AG10803 (cell line): ENCODE data around the gene TMEM59L.

Experiments
- DNase-seq: peaks from one replicate; pipeline ENCODE4 v3.0.0; 2010; ENCODE audit warnings: low read depth
- H3K4me3 ChIP-seq: 2 replicates; pipeline ENCODE4 v1.5.1; 2011; ENCODE audit warnings: mild to moderate bottlenecking, low read length, control low read depth
- CTCF ChIP-seq: conservative IDR thresholded peaks from 2 replicates; pipeline ENCODE4 v1.5.1; 2011; ENCODE audit warnings: mild to moderate bottlenecking, low read length, control low read depth, inconsistent platforms

Gene TMEM59L

DNA sequence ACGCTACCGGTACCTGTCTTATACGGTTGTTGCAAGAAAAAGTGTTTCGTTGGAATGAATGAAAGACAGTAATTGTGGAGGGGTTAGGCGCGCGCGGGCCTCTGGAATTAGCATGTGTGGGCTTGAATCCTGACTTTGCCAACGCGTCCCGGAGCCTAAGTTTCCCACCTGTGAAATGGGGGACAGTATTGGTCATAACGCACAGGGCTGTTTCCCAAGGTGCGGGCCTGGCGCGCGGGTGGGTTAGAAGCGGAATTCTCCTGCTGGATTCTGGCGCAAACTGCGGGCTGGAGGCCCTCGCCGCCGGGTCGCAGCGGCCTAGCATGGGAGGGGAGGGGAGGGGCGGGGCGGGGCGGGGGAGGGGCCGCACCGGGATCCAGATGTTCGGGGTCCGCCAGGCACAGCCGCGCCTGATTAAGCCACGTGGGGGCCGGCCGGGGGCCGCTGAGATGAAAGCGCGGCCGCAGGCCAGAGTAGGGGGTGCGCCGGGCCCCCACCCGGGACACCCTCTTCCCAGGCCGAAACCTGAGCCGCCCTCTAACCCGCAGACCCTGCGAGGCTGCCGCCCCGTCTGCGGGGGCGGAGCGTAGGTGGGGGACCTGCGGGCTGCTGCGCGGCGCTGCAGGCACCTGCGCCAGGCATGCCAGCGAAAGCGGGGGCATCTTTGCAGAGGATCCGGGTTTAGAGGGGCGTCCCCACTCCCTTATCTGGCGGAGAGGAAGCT, 1.2 kb upstream of the TMEM59L start:
- no peak overlapping the region for H3K4me3 ChIP-seq
- no peak for TF ChIP-seq CTCF

GRCh38 chr19:18612051-18612771, 459 bp upstream of the TMEM59L start:
- H3K4me3 ChIP-seq = peak overlapping the region; percentile 31
- no peak for DNase-seq
- TF ChIP-seq CTCF = no peak

More for the DNA sequence above, 1.2 kb upstream of the TMEM59L start:
- no peak for DNase-seq

- H3K4me3 ChIP-seq = no peak overlapping the region
- DNase-seq = no peak
- no peak for TF ChIP-seq CTCF
These were observed 1.0 kb downstream of the TMEM59L start for GRCh38 chr19:18613589-18614234.

DNA sequence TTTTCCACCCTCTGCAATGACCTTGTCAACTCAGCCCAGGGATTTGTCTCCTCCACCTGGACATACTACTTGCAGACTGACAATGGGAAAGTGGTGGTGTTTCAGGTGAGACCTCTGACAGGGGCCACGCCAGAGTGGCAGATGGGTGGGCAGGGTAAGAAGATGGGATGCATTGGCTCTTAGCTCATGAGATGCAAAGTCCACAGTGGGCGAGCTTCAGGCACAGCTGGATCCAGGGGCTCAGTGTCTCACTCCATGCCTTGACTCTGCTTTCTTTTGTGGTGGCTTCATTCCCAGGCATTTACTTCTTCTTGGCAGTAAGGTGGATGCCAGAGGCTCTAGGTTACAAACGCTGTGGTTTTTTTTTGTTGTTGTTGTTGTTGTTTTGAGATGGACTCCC, 3.4 kb downstream of the TMEM59L start:
- H3K4me3 ChIP-seq = no peak overlapping the region
- TF ChIP-seq CTCF = no peak
- no peak for DNase-seq

DNA sequence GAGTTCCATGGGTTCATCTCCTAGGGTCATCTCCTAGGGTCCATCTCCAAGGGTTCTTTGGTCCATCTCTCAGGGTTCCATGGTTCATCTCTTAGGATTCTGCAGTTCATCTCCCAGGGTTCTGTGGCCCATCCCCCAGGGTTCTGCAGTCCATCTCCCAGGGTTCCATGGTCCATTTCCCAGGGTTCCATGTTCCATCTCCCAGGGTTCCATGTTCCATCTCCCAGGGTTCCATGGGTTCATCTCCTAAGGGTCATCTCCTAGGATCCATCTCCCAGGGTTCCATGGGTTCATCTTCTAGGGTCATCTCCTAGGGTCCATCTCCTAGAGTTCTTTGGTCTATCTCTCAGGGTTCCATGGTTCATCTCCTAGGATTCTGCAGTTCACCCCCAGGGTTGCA, 4.9 kb downstream of the TMEM59L start:
- no peak overlapping the region for H3K4me3 ChIP-seq
- TF ChIP-seq CTCF = no peak
- no peak for DNase-seq

DNA sequence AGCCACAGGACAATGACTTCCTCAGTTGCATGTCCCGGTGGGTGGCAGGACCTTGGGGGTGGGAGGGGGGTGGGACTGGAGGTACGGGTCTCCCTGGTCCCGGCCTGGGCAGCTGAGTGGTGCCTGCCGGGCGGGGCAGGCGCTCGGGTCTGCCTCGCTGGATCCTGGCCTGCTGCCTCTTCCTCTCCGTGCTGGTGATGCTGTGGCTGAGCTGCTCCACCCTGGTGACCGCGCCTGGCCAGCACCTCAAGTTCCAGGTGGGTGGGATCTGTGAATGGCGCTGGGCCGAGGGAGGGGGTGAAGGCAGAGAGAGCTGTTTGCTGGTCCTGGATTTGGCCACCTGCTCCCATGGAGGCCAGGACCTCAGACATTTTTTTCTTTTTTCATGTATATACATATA, 5.6 kb downstream of the TMEM59L start:
- no peak for TF ChIP-seq CTCF
- H3K4me3 ChIP-seq = no peak overlapping the region
- no peak for DNase-seq
